Stimulated activated memory B cell treated with anti-CD40 and anti-IgM and Interleukin-4, amounts not matched to agents 10 μg/mL and 1 μg/mL and 100 μg/mL, for 72 hours (primary cell): ENCODE data around the gene ANG.
"Not testable (repeated sequence)": the region's sequence is repeated elsewhere in the genome, so short reads cannot be mapped to it uniquely, and the experiment has no call there.

Experiments used
- ATAC-seq: fragments of 150-1000 bp; cut with Tn5 transposase; 2 replicates; pipeline ENCODE4 v1.10.0; 2021
- H3K27ac Mint-ChIP-seq: one replicate; pipeline ENCODE4 v1.8.0; 2022; ENCODE audit warnings: mild to moderate bottlenecking, mixed read lengths
- H3K27me3 Mint-ChIP-seq: one replicate; pipeline ENCODE4 v1.8.0; 2022; ENCODE audit warnings: mixed read lengths
- H3K36me3 Mint-ChIP-seq: one replicate; pipeline ENCODE4 v1.8.0; 2022; ENCODE audit warnings: mixed read lengths
- H3K4me1 Mint-ChIP-seq: one replicate; pipeline ENCODE4 v1.8.0; 2022; ENCODE audit warnings: mixed read lengths
- H3K4me3 Mint-ChIP-seq: one replicate; pipeline ENCODE4 v1.8.0; 2022; ENCODE audit warnings: mild to moderate bottlenecking, moderate library complexity, mixed read lengths
- H3K9me3 Mint-ChIP-seq: one replicate; pipeline ENCODE4 v1.8.0; 2022; ENCODE audit warnings: mixed read lengths

ANG gene

DNA sequence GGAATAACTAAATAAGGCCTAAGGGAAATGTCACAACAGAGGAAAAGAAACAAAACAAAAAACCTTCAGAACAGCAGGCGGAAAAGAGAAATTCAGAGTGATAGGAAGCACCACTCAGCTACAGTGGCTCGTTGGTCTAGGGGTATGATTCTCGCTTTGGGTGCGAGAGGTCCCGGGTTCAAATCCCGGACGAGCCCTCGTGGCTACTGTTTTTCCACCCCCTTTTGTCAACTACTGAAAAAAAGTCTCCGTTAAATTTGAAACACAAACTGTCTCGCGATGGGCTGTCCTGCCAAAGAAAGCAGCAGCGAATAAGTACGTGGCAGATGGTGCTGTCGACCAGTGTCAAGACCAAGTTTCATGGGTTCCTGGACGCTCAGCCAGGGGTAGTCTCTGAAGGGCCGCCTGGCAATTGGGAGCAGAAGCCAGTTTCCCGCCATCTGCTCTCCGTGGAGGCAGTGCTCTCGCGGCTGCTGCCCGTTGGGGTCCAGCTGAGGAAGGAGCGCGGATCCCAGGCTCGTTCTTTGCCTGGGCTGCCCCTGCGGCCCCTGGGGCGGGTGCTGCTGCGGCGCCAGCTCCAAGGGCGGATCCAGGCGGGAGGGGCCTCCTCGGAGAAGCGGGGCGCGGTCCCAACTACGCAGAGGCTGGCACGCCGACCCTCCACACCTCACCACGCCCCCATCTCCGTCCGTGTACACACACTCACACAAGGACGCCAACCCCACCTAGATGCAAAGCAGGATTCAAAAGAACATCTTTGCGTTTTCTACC is 4.5 kb upstream of the ANG start, which contains the start of gene RNASE4:
Gene RNASE4 (plus strand): TSS at position 670 of the 771 bp plus-strand sequence. CDS start 14,812 bp downstream, outside the sequence.
- H3K9me3 Mint-ChIP-seq = no peaks in the 10 kb centered on the region
- H3K36me3 Mint-ChIP-seq = no peaks in the 10 kb centered on the region
- peak; percentile 60 for ATAC-seq
- H3K4me1 Mint-ChIP-seq = peaks cover 6% of the 10 kb centered on the region
- no peak within 1 kb of the TSS for H3K27ac Mint-ChIP-seq
- H3K4me3 Mint-ChIP-seq = no peak within 1 kb of the TSS
- H3K27me3 Mint-ChIP-seq = no peaks in the 10 kb centered on the region

GRCh38 chr14:20684662-20685456 is 3.7 kb upstream of the ANG start:
- ATAC-seq = no peak

GRCh38 chr14:20686386-20687143 is 2.0 kb upstream of the ANG start:
- Mint-ChIP-seq H3K9me3 (no peaks in the 10 kb centered on the region), H3K4me3 (no peak overlapping the region), H3K27ac (peak overlapping the region; percentile 23), H3K4me1 (peaks cover 14% of the 10 kb centered on the region), H3K27me3 (no peaks in the 10 kb centered on the region), H3K36me3 (no peaks in the 10 kb centered on the region)
- ATAC-seq = no peak

More at GRCh38 chr14:20684662-20685456, 3.7 kb upstream of the ANG start:
- no peaks in the 10 kb centered on the region for H3K36me3 Mint-ChIP-seq
- H3K4me1 Mint-ChIP-seq = peaks cover 6% of the 10 kb centered on the region
- H3K27me3 Mint-ChIP-seq = no peaks in the 10 kb centered on the region
- no peak overlapping the region for H3K4me3 Mint-ChIP-seq
- H3K9me3 Mint-ChIP-seq = no peaks in the 10 kb centered on the region
- no peak overlapping the region for H3K27ac Mint-ChIP-seq

DNA sequence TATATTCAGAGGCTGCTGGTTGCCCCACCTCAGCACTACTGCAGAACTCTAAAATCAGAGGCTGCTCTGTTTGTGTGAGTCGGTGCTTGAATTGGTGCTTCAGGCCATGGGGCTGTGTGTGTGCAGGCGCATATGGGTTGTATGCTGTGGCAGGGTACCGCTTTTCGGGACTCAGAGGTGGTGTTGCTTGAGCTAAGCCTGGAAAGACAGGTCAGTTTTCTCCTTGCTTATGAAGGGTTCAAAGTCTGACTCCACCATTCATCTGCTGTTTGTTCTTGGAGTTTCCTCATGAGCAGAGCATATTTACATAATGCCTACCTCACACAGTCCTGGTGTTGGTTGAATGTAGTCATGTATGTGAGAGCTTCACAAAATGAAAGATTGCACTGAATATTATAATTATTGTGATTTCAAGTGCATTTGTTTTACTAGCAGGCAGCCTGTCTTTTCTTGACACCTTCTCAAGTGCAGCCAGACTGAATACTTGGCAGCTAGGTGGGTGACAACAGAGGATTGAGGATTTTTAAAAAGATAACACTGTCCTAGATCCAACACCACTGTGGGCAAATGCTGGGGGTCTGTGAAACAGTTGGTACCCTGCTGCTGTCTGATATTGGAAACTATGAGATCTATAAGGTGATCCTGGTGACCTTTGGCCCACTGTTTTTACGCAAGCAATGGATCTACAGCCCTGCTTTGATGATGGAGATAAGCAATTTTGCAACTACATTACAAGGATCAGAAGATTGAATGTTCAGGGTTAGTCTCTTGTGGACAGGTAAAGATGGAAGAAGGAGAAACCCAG is 1.0 kb upstream of the ANG start:
- H3K27ac Mint-ChIP-seq = no peak overlapping the region
- H3K36me3 Mint-ChIP-seq = no peaks in the 10 kb centered on the region
- H3K4me3 Mint-ChIP-seq = no peak overlapping the region
- H3K27me3 Mint-ChIP-seq = no peaks in the 10 kb centered on the region
- peaks cover 14% of the 10 kb centered on the region for H3K4me1 Mint-ChIP-seq
- H3K9me3 Mint-ChIP-seq = no peaks in the 10 kb centered on the region
- no peak for ATAC-seq

- Mint-ChIP-seq H3K9me3 (no peaks in the 10 kb centered on the region), H3K4me3 (no peak overlapping the region)
Measured at GRCh38 chr14:20690848-20691640, 2.5 kb downstream of the ANG start.

DNA sequence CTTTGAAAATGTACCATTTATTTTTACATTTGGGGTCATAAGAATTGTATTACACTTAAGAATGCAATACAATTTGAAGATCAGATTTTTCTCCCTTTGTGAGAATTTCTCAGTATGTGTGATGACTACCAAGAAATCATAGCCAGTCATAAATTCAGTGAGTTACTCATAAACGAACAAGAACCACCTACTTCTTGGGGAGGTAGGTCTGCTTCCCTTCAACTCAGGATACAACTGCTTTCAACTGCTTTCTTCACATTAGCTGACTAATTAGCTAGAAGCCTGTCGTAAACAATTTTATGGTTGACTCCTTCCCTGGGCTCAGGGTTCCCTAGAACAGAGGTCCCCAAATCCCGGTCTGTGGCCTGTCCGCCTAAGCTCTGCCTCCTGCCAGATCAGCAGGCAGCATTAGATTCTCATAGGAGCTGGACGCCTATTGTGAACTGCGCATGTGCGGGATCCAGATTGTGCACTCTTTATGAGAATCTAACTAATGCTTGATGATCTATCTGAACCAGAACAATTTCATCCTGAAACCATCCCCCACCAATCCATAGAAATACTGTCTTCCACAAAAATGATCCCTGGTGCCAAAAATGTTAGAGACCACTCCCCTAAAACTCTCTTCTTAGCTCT is 3.7 kb downstream of the ANG start:
- no peak for ATAC-seq
- H3K4me1 Mint-ChIP-seq = peaks cover 8% of the 10 kb centered on the region
- H3K27ac Mint-ChIP-seq = no peak overlapping the region
- H3K27me3 Mint-ChIP-seq = no peaks in the 10 kb centered on the region
- no peak overlapping the region for H3K4me3 Mint-ChIP-seq
- H3K36me3 Mint-ChIP-seq = no peaks in the 10 kb centered on the region
- no peaks in the 10 kb centered on the region for H3K9me3 Mint-ChIP-seq

More at GRCh38 chr14:20690848-20691640, 2.5 kb downstream of the ANG start:
- H3K36me3 Mint-ChIP-seq = no peaks in the 10 kb centered on the region
- peak; percentile 76 for ATAC-seq
- H3K27me3 Mint-ChIP-seq = no peaks in the 10 kb centered on the region
- no peak overlapping the region for H3K27ac Mint-ChIP-seq
- H3K4me1 Mint-ChIP-seq = peaks cover 12% of the 10 kb centered on the region

DNA sequence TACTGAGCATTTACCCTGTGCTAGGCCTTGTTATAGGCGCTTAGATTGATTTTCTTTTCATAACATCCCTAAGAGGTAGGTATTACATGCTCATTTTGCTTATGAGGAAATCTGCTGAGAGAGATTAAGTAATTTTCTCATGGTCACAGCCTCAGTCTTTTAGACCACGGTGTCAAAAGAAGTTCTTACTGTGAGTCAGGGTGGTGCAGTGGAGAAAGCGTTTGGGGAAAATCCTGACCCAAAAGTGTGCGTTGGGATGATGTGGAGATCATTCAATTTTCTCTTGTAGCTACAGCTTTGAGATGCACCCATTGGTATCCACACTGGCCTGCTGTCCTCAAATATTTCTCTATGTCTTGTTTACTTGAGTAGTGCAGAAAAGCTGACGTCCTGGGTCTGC is 8.2 kb downstream of the ANG start:
- H3K4me1 Mint-ChIP-seq = peaks cover 7% of the 10 kb centered on the region
- ATAC-seq = no peak
- no peak overlapping the region for H3K27ac Mint-ChIP-seq
- H3K9me3 Mint-ChIP-seq = no peaks in the 10 kb centered on the region
- H3K27me3 Mint-ChIP-seq = no peaks in the 10 kb centered on the region
- no peak overlapping the region for H3K4me3 Mint-ChIP-seq
- H3K36me3 Mint-ChIP-seq = no peaks in the 10 kb centered on the region

- ATAC-seq = peak; percentile 70
- Mint-ChIP-seq H3K4me3 (no peak overlapping the region), H3K27ac (no peak overlapping the region), H3K4me1 (peaks cover 7% of the 10 kb centered on the region), H3K27me3 (no peaks in the 10 kb centered on the region), H3K9me3 (no peaks in the 10 kb centered on the region), H3K36me3 (no peaks in the 10 kb centered on the region)
Measured at GRCh38 chr14:20697273-20698017, 8.9 kb downstream of the ANG start.

- no peak overlapping the region for H3K27ac Mint-ChIP-seq
- ATAC-seq = no peak
- H3K27me3 Mint-ChIP-seq = no peaks in the 10 kb centered on the region
Measured at GRCh38 chr14:20698018-20698329, 9.4 kb downstream of the ANG start.

GRCh38 chr14:20698934-20699333 is 10.4 kb downstream of the ANG start:
- no peak overlapping the region for H3K4me3 Mint-ChIP-seq
- H3K27ac Mint-ChIP-seq = no peak overlapping the region
- peaks cover 7% of the 10 kb centered on the region for H3K4me1 Mint-ChIP-seq
- H3K9me3 Mint-ChIP-seq = no peaks in the 10 kb centered on the region
- ATAC-seq = no peak
- no peaks in the 10 kb centered on the region for H3K27me3 Mint-ChIP-seq
- H3K36me3 Mint-ChIP-seq = no peaks in the 10 kb centered on the region

More at GRCh38 chr14:20698018-20698329, 9.4 kb downstream of the ANG start:
- Mint-ChIP-seq H3K9me3 (no peaks in the 10 kb centered on the region), H3K36me3 (no peaks in the 10 kb centered on the region), H3K4me1 (peaks cover 7% of the 10 kb centered on the region), H3K4me3 (no peak overlapping the region)

DNA sequence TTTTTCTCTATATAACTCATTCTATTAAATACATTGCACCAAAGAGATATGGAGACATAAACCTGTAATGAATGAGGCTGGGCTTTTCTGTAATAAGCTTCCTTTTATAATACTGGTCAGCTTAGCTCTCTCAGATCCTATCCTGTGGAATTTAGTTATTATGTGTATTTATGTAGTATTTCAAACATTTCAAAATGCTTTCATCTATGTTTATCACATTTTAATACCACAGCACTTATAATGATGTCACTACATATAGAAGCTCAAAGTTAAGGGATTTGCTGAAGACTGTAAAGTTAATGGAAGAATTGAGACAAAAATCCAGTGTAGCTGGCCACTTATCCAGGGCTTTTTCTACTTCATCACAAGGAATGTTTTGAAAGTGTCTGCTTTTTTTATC is 11.4 kb downstream of the ANG start:
- H3K9me3 Mint-ChIP-seq = no peaks in the 10 kb centered on the region
- no peak for ATAC-seq
- peaks cover 7% of the 10 kb centered on the region for H3K4me1 Mint-ChIP-seq
- no peak overlapping the region for H3K4me3 Mint-ChIP-seq
- H3K27ac Mint-ChIP-seq = no peak overlapping the region
- no peaks in the 10 kb centered on the region for H3K36me3 Mint-ChIP-seq
- no peaks in the 10 kb centered on the region for H3K27me3 Mint-ChIP-seq

- H3K4me3 Mint-ChIP-seq, H3K36me3 Mint-ChIP-seq, H3K27me3 Mint-ChIP-seq, H3K27ac Mint-ChIP-seq, H3K4me1 Mint-ChIP-seq, ATAC-seq, H3K9me3 Mint-ChIP-seq: not testable (repeated sequence)
Measured at GRCh38 chr14:20700965-20701364, 12.4 kb downstream of the ANG start.

DNA sequence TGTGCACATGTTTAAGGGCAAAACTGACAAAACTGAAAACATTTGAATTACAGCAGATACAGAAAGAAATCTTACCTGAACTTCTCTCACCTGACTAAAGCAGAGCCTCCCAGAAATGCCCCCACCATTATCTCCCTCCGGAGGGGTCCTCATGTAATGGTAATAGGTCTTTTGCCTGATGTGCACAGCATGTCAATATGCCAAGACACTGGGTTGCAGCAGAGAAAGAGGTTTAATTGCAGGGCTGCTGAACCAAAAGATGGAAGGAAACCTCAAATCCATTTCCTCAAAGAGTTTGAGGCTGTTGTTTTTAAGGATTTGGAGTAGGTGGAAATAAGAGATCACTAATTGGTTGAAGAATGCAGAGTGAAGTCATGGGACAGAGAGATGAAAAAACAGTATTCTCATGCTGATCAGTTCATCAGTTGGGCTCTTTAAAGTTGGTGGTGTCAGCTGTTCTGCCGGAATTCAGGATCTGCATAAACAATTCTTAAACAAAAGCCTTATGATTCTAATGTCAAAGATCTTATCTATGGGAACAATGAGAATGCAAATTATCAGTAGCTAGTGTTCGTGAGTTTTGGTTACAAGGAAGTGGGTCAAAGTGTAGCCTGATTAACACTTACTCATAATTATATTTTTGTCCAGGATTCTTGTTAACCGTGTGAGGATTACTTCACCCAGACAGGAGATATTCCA is 18.2 kb downstream of the ANG start:
- Mint-ChIP-seq H3K4me3 (no peak overlapping the region), H3K27me3 (no peaks in the 10 kb centered on the region), H3K36me3 (no peaks in the 10 kb centered on the region), H3K27ac (no peak overlapping the region), H3K9me3 (no peaks in the 10 kb centered on the region), H3K4me1 (no peaks in the 10 kb centered on the region)
- ATAC-seq = no peak
